HG03378 (cell line): ENCODE data around the gene GABBR2.
A peak's percentile ranks its signal among the peaks of the same experiment; 100 is the strongest.

Source experiments
- ATAC-seq: cut with Tn5 transposase; IDR thresholded peaks from one replicate; pipeline ENCODE4 v1.9.1; 2021; ENCODE audit warnings: mild to moderate bottlenecking, moderate library complexity; ENCODE audit not compliant: unreplicated experiment

Gene GABBR2

GRCh38 chr9:98315551-98316060, 393.1 kb downstream of the GABBR2 start:
- ATAC-seq = peak; percentile 63

- no peak for ATAC-seq
These were observed 393.7 kb downstream of the GABBR2 start for GRCh38 chr9:98315067-98315453.

- no peak for ATAC-seq
These were observed 394.2 kb downstream of the GABBR2 start for GRCh38 chr9:98314381-98315066.

- peak; percentile 47 for ATAC-seq
These were observed 396.4 kb downstream of the GABBR2 start for GRCh38 chr9:98312365-98312764.

- ATAC-seq = no peak
These were observed 397.2 kb downstream of the GABBR2 start for GRCh38 chr9:98311541-98311940.

GRCh38 chr9:98310752-98311392, 397.9 kb downstream of the GABBR2 start:
- no peak for ATAC-seq

GRCh38 chr9:98306384-98307145, 402.2 kb downstream of the GABBR2 start:
- ATAC-seq = no peak

GRCh38 chr9:98304381-98304780, 404.4 kb downstream of the GABBR2 start:
- ATAC-seq = no peak

GRCh38 chr9:98303633-98304125, 405.1 kb downstream of the GABBR2 start:
- ATAC-seq = no peak

GRCh38 chr9:98302938-98303632, 405.6 kb downstream of the GABBR2 start:
- no peak for ATAC-seq

GRCh38 chr9:98302150-98302549, 406.6 kb downstream of the GABBR2 start:
- ATAC-seq = no peak

- ATAC-seq = no peak
These were observed 408.1 kb downstream of the GABBR2 start for GRCh38 chr9:98300611-98301010.

GRCh38 chr9:98298476-98298875, 410.3 kb downstream of the GABBR2 start:
- no peak for ATAC-seq

GRCh38 chr9:98295824-98296223, 412.9 kb downstream of the GABBR2 start:
- ATAC-seq = no peak

- ATAC-seq = no peak
These were observed 416.9 kb downstream of the GABBR2 start for GRCh38 chr9:98291820-98292219.

- no peak for ATAC-seq
These were observed 418.3 kb downstream of the GABBR2 start for GRCh38 chr9:98290411-98290810.

- no peak for ATAC-seq
These were observed 419.0 kb downstream of the GABBR2 start for GRCh38 chr9:98289614-98290201.

- ATAC-seq = no peak
These were observed 419.9 kb downstream of the GABBR2 start for GRCh38 chr9:98288881-98289280.

GRCh38 chr9:98287384-98287783, 421.4 kb downstream of the GABBR2 start:
- ATAC-seq = no peak

- ATAC-seq = no peak
These were observed 423.3 kb downstream of the GABBR2 start for GRCh38 chr9:98285446-98285845.

GRCh38 chr9:98284754-98285153, 424.0 kb downstream of the GABBR2 start:
- no peak for ATAC-seq
